ENCODE data around the gene DDC.

Gene DDC

DNA sequence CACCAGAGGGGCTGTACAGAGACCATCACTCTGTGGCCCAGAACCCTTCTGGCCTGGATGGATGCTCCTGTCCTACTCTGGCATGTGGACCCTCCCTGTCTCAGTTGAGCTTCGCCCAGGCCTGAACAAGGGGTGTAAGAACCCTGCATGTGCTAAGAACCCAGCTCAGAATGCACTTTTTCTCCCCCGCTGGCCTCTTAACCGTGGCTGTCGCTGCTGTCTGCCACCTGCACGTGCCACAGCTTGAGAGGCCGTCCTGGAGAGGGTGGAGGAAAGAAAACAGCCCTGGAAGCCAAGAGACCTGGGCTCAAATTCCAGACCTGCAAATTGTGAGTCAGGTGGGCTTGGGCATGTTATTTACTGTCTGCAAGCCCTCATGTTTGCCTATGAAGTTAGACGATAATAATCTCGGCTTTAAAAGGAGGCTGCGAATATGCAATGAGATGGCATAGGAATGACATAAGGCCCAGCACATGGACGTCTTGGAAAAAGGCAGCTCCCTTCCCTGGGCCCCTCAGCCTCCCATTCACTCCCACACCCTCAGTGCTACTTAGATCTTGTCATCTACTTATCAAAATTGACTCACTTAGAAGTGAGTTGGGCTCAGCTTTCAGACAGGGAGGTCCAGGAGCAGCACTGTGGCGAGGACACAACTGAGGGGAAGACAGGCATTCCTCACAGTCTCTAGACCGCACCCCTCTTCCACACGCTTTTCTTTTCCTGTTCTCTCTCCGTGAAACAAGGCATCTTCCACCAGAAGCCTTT is 146.5 kb downstream of the DDC start:
- DNase-seq (ENCODE audit: low read depth in 3 of 3, low spot score in 1 of 3), result no peak

DNA sequence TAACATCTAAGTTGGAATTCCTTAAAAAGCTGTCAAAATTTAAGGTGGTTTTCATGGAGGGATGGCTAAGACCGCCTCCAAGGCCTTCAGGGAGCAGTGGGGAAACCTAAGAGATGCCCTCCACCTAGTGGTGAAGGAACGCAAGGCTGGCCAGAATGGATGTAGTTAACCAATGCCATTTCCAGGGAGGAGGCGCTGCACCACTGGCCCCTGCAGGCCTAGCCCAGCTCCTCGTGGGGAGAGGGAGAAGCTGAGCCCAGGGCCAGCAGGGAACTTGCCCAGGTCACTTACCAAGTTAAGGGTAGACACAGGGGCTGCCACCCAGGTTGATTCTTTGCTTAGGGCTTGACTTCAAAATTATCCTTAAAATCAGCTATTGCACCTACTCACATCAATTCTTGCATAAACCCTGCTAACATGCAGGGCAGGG is 147.1 kb downstream of the DDC start:
- DNase-seq (ENCODE audit: low read depth in 3 of 3, low spot score in 1 of 3), result peak; percentile 44 to 51 (median 45)

DNA sequence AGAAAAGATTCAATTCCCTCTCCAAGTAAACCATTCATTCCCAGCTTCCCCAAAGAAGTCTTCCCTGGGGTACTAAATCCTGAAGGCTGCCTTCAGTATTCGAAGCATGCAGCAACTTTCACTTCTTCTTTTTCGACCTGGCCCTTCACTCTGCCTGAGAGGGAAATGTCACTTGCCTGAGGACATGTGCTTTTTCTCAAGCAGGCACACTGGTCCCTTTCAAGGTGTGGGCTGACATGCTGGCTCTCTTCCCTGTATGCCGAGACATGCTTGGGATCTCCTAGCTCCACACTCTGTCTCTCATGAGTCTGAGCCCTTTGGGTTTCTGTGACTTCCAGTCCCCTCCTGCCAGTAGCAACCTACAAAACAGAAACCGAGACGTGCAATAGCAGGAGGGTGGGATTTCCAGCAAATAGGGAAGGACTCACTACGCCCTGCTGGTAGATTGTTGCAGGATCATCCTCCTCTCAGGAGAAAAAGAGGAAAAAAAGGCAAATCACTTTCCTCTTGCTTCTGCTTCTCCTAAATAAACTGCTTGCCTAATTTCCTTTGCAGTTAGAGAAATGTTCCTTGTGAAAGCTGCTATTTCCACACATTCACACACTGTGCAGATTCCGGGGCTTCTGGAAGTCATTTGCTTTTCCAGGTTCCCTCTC is 148.6 kb downstream of the DDC start:
- DNase-seq (ENCODE audit: low read depth in 3 of 3, low spot score in 1 of 3), result no peak

DNA sequence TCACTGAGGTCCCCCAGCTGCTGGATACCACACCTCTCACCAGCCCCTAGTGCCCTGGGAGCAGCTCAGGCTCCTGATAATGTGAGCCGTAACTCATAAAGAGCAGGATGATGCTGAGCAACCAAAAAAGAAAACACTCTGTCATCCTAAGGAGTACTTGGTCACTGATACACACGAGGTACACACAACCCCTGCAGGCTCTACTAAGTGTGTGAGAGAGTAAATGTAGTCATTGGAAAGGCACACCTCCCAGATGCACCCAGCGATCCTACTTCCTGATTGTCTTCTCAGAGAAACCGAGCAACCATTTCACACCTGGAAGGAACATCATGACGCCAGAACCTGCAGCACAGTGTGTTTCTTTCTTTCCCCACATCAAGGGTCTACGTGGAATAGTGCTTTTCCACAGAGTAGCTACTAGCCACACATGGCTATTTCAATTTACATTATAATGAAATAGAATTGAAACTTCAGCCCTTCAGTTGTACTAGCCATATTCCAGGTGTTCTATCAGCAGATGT is 149.3 kb downstream of the DDC start:
- DNase-seq (ENCODE audit: low read depth in 3 of 3, low spot score in 1 of 3), result no peak

DNA sequence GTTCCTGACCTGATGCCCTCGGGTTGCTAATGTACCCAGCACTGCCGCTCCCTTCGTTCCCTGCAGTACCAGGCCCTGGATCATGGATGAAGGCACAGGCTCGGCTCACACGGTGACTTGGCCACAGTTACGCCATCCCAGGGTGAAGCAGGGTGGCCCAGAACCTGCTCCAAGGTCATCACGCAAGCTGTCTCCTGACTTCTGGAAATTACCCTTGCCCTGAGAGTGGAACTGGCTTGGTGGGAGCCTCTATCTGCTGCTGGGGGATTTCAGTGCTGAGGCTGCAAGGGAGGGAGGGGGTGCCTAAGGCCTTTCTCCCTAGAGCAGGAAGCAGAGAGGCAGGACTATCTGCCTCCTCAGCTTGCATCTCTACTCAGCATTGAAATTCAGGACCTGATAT is 151.6 kb downstream of the DDC start:
- DNase-seq (ENCODE audit: low read depth in 3 of 3, low spot score in 1 of 3), result no peak

DNA sequence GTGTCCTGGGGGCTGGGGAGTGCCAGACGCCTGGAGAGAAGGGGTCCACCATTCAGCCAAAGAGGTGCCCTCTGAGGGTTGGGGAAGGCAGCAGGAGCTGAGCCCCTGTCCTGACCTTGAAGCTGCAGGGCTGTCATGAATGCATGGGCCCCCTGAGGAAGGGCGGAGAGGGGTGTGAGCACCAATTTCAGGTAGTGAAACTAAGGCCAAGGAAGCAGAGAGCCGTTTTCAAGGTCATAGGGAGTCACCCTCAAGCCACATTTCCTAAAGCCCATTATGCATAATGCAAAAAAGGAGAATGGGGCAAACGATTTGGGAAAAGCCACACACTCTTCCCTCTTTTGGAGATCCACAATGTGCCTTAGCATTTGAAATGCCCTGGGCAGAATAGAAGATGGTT is 152.2 kb downstream of the DDC start:
- no peak for DNase-seq (ENCODE audit: low read depth in 3 of 3, low spot score in 1 of 3)

DNA sequence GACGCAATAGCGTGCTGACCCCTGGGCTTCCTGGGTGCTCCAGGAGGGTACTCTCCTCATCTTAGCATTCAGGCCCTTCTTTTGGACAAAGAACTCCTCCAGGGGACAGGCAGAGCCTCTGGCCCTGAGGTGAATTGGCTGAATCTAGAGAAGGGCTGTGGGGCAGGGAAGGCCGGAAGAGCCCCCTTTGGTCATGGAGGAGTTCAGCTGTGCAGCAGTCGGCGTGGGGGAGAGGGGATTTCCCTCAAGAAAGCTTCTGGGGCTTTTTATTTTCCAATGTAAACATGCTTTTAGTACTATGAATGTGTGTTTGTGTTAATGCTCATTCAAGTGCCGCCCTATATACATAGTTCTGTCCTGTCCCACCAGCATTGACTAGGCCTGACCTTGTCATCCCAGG is 153.9 kb downstream of the DDC start:
- DNase-seq (ENCODE audit: low read depth in 3 of 3, low spot score in 1 of 3), result no peak

DNA sequence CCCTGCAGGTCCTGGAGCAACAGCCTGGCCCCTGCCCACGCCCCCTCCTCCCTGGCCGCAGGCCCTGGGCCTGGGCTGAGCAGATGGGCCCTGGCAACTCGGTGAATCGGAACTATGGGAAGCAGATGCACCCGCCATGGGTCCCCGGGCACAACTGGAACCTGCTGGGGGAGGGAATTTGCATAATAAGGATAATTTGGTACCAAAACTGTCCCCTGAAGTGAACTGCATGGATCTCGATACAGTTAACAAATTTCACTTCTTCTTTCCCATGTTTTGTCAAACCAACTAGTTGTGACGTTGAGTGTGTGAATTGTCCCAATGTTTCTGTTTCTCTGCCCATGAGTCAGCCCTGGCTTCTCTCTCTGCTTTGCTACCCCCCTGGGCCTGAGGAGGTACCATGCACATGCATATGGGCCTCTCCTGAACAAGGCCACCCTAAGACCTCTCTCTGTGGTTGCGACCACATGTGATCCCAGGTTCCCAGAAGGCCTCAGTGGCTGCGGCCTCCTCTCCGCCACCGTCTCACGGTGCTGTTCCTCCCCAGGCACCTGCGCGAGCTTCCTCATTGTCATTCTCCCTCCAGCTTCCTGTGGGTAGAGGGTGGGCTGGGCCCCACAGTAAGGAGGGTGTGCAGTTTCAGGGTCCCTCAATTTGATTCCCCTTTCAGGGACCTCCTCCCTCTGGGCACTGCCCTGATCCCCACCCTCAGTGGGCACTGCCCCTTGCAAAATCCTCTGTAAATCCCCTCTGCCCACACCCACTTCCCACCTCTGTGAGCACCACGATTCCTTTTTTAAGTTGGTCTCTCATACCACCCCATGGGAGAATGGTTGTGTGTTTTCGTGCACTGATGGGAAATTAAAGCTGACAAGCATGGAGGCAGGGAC is 155.1 kb downstream of the DDC start:
- no peak for DNase-seq (ENCODE audit: low read depth in 3 of 3, low spot score in 1 of 3)
